ENCODE measurements around the gene VPS13C.
"Not testable (repeated sequence)": the region's sequence is repeated elsewhere in the genome, so short reads cannot be mapped to it uniquely, and the experiment has no call there.

VPS13C gene

GRCh38 chr15:62020576-62021160 is 39.6 kb downstream of the VPS13C start:
- Histone ChIP-seq H3F3A (ENCODE audit: insufficient read depth, low read length) (no peaks in the 10 kb centered on the region), H3K9ac (ENCODE audit: low read length) (no peak overlapping the region), H3K27me3 (ENCODE audit: insufficient read depth, low read length) (no peaks in the 10 kb centered on the region), H3K9me3 (ENCODE audit: low read length) (no peaks in the 10 kb centered on the region), H3K36me3 (ENCODE audit: insufficient read depth, low read length) (peaks cover 48% of the 10 kb centered on the region), H3K27ac (ENCODE audit: low read depth, low read length, poor library complexity, severe bottlenecking) (no peak overlapping the region), H3K4me3 (ENCODE audit: low read depth, low read length, poor library complexity, severe bottlenecking) (no peak overlapping the region), H3K9me2 (ENCODE audit: low read depth, low read length) (no peaks in the 10 kb centered on the region), H3K79me2 (ENCODE audit: insufficient read depth, low read length) (no peaks in the 10 kb centered on the region), H4K20me1 (ENCODE audit: insufficient read depth, low read length) (no peaks in the 10 kb centered on the region), H3K4me1 (ENCODE audit: insufficient read depth, low read length, severe bottlenecking) (no peaks in the 10 kb centered on the region), H3K4me2 (ENCODE audit: low read length) (no peak overlapping the region), H2AFZ (ENCODE audit: low read length) (no peak overlapping the region)
- TF ChIP-seq CTCF (IDR thresholded peaks at IDR 0.05; ENCODE audit: low read length) = no peak
- TF ChIP-seq EZH2 (IDR thresholded peaks at IDR 0.05; ENCODE audit: borderline replicate concordance, low read length) = no peak

GRCh38 chr15:62005354-62005753 is 54.9 kb downstream of the VPS13C start:
- not testable (repeated sequence) for H3K9ac ChIP-seq (ENCODE audit: low read length); H3K27me3 ChIP-seq (ENCODE audit: insufficient read depth, low read length); H3K79me2 ChIP-seq (ENCODE audit: insufficient read depth, low read length); H3K9me2 ChIP-seq (ENCODE audit: low read depth, low read length); H2AFZ ChIP-seq (ENCODE audit: low read length); H3K4me2 ChIP-seq (ENCODE audit: low read length); H3F3A ChIP-seq (ENCODE audit: insufficient read depth, low read length); H3K4me1 ChIP-seq (ENCODE audit: insufficient read depth, low read length, severe bottlenecking); H3K9me3 ChIP-seq (ENCODE audit: low read length); H3K27ac ChIP-seq (ENCODE audit: low read depth, low read length, poor library complexity, severe bottlenecking); H4K20me1 ChIP-seq (ENCODE audit: insufficient read depth, low read length); H3K4me3 ChIP-seq (ENCODE audit: low read depth, low read length, poor library complexity, severe bottlenecking)
- H3K36me3 ChIP-seq (ENCODE audit: insufficient read depth, low read length) = peaks cover 37% of the 10 kb centered on the region

GRCh38 chr15:61997786-61998185 is 62.5 kb downstream of the VPS13C start:
- Histone ChIP-seq H3K79me2 (ENCODE audit: insufficient read depth, low read length) (no peaks in the 10 kb centered on the region), H3K4me2 (ENCODE audit: low read length) (no peak overlapping the region), H3K4me1 (ENCODE audit: insufficient read depth, low read length, severe bottlenecking) (no peaks in the 10 kb centered on the region), H3K27me3 (ENCODE audit: insufficient read depth, low read length) (no peaks in the 10 kb centered on the region), H2AFZ (ENCODE audit: low read length) (no peak overlapping the region), H3K36me3 (ENCODE audit: insufficient read depth, low read length) (peaks cover 9% of the 10 kb centered on the region), H3K4me3 (ENCODE audit: low read depth, low read length, poor library complexity, severe bottlenecking) (no peak overlapping the region), H3F3A (ENCODE audit: insufficient read depth, low read length) (no peaks in the 10 kb centered on the region), H3K9me2 (ENCODE audit: low read depth, low read length) (no peaks in the 10 kb centered on the region), H3K9ac (ENCODE audit: low read length) (no peak overlapping the region), H3K9me3 (ENCODE audit: low read length) (no peaks in the 10 kb centered on the region), H4K20me1 (ENCODE audit: insufficient read depth, low read length) (no peaks in the 10 kb centered on the region), H3K27ac (ENCODE audit: low read depth, low read length, poor library complexity, severe bottlenecking) (no peak overlapping the region)
- TF ChIP-seq EZH2 (IDR thresholded peaks at IDR 0.05; ENCODE audit: borderline replicate concordance, low read length) = no peak
- no peak for TF ChIP-seq CTCF (IDR thresholded peaks at IDR 0.05; ENCODE audit: low read length)

- no peak overlapping the region for H3K4me2 ChIP-seq (ENCODE audit: low read length)
- H4K20me1 ChIP-seq (ENCODE audit: insufficient read depth, low read length) = no peaks in the 10 kb centered on the region
- no peak overlapping the region for H2AFZ ChIP-seq (ENCODE audit: low read length)
- no peaks in the 10 kb centered on the region for H3F3A ChIP-seq (ENCODE audit: insufficient read depth, low read length)
- H3K27ac ChIP-seq (ENCODE audit: low read depth, low read length, poor library complexity, severe bottlenecking) = no peak overlapping the region
- H3K4me3 ChIP-seq (ENCODE audit: low read depth, low read length, poor library complexity, severe bottlenecking) = no peak overlapping the region
- H3K36me3 ChIP-seq (ENCODE audit: insufficient read depth, low read length) = peaks cover 10% of the 10 kb centered on the region
- no peaks in the 10 kb centered on the region for H3K9me2 ChIP-seq (ENCODE audit: low read depth, low read length)
- H3K79me2 ChIP-seq (ENCODE audit: insufficient read depth, low read length) = no peaks in the 10 kb centered on the region
- no peaks in the 10 kb centered on the region for H3K4me1 ChIP-seq (ENCODE audit: insufficient read depth, low read length, severe bottlenecking)
- no peaks in the 10 kb centered on the region for H3K9me3 ChIP-seq (ENCODE audit: low read length)
- TF ChIP-seq EZH2 (IDR thresholded peaks at IDR 0.05; ENCODE audit: borderline replicate concordance, low read length) = no peak
- TF ChIP-seq CTCF (IDR thresholded peaks at IDR 0.05; ENCODE audit: low read length) = no peak
- no peak overlapping the region for H3K9ac ChIP-seq (ENCODE audit: low read length)
- H3K27me3 ChIP-seq (ENCODE audit: insufficient read depth, low read length) = no peaks in the 10 kb centered on the region
These were observed 64.1 kb downstream of the VPS13C start for GRCh38 chr15:61996056-61996635.

All from OCI-LY1 (cell line).